NB4 (cell line): ENCODE data around the gene NPAS3.

Experiments
- DNase-seq: peaks from one replicate; pipeline ENCODE4 v3.0.0; 2010; ENCODE audit warnings: low read depth
- H3K4me3 ChIP-seq: one replicate; pipeline ENCODE4 v1.5.1; 2011; ENCODE audit warnings: mild to moderate bottlenecking, low read depth, low read length, moderate library complexity
- CTCF ChIP-seq: IDR thresholded peaks from one replicate; pipeline ENCODE4 v1.5.1; 2012; ENCODE audit warnings: low read depth, low read length
- MAX ChIP-seq: IDR thresholded peaks from 2 replicates; pipeline ENCODE4 v1.6.1; 2011; ENCODE audit warnings: low read depth, low read length
- MYC ChIP-seq: IDR thresholded peaks from 2 replicates; pipeline ENCODE4 v1.6.1; 2011; ENCODE audit warnings: low read depth, low read length
- POLR2A ChIP-seq: IDR thresholded peaks from 2 replicates; pipeline ENCODE4 v1.6.1; 2011; ENCODE audit warnings: mild to moderate bottlenecking; ENCODE audit not compliant: insufficient read length; ENCODE audit errors: extremely low read depth

The NPAS3 gene

DNA sequence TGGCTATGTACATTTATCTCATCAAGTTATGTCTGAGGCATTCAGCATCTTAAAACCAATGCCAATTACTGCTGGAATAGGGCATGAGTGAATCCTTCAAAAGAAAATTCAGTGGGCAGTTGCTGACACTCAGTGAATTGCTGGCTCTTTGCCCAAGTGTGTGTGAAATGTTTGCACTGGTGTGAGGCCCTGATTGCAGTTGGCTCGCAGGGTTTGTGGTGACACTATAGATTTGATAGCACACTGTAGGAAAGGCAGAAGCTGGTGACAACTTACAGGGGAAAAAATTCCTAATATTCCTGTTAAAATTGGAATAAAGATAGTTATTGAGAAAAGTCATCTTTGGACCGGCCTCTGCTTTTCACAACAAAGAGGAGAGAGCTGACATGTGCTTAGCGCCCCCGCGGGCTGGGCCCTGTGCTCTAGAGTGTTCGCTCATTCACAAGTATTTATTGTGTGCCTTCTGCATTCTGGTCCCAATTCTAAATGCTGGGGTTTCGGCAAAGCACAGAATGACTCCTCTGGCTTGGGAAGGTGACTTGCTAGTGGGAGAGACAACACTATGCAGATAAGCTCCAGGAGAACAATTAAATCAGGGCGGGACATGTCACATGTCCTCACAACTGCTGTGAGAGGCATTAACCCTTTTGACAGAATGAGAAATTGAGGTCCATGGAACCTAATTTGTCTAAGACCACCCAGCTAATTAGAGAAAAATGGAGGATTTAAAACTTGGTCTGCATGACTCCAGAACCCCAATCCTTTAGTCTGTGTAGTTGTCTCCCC, 418.7 kb downstream of the NPAS3 start:
- TF ChIP-seq CTCF = no peak
- DNase-seq = no peak
- H3K4me3 ChIP-seq = no peak overlapping the region

DNA sequence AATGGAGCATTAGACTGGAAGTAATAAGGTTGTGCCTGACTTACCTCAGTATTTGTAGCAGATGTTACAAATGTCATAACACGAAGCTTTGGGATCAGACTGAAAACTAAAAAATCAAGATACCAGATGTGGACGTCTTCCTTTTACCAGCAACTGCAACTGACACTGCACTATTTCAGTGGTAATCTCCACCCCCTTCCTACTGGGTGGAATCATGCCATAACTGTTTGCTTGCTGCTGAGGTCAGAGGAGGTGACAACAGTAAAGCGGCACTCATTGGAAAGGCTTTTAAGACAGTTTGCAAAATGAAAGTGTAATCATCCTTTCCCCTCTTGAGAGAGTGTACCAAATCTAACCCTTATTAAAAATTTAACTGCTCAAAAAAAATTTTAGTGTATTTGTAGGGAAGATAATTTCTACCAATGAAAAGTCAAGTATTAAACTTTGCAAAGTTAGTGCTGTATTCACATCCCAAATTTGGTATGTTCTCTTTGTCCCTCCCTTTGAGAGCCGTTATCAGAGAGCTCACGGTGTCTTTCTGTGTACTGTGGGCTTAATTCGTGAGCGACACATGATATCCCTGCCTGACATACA, 420.7 kb downstream of the NPAS3 start:
- no peak overlapping the region for H3K4me3 ChIP-seq
- no peak for TF ChIP-seq MYC
- TF ChIP-seq MAX = no peak
- TF ChIP-seq CTCF = no peak
- DNase-seq = no peak

GRCh38 chr14:33362934-33363333, 424.3 kb downstream of the NPAS3 start:
- no peak for DNase-seq
- no peak overlapping the region for H3K4me3 ChIP-seq
- no peak for TF ChIP-seq MYC
- no peak for TF ChIP-seq MAX
- TF ChIP-seq POLR2A = no peak

- no peak for DNase-seq
- no peak overlapping the region for H3K4me3 ChIP-seq
- TF ChIP-seq POLR2A (no peak), MYC (no peak), MAX (no peak)
Measured at GRCh38 chr14:33363682-33364081, 425.0 kb downstream of the NPAS3 start.

DNA sequence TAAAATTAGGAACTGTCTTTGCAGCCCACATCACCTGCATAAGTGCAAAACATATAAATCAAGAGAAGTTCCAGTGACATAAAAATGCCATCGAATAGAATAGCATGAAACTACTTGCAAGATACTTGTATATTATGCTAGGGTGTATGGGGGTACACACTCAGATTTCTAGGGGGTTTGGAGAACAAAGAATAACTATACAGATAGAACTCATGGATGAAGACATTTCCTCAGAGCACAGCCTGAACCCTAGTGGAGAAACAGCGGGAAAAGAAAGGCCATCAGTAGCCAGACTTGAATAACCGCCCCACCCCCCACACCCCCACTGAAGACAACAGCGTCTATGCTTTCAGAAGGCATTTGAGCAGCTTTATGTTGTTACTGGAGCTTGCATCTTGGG, 425.8 kb downstream of the NPAS3 start:
- DNase-seq = no peak
- TF ChIP-seq MYC (no peak), CTCF (no peak), POLR2A (no peak), MAX (no peak)
- H3K4me3 ChIP-seq = no peak overlapping the region

DNA sequence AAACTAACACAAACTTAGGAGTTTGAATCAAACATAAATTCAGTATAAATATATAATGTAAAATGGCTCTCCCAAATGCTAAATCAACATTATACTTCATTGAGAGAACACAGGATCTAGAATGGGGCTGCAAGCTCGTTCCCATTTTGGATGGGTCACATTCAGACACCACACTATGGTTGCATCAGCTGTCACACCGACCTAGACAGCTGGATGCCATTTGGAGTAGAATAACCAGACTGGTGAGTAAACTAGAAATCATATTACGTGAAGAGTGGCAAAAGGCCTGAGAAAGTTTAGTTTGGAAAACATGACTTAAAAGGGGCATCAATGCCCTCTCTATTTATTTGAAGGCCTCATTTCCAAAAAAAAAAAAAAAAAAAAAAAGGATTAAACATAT, 430.4 kb downstream of the NPAS3 start:
- H3K4me3 ChIP-seq = no peak overlapping the region
- DNase-seq = no peak
- TF ChIP-seq MAX (no peak), POLR2A (no peak), CTCF (no peak), MYC (no peak)
